ENCODE measurements around the gene TMIE. TPM values are rescaled to one million over a fixed set of nuclear protein-coding genes. Genes with fewer than 3 reads are reported as not detected.

Gene TMIE
- total and polyA plus RNA-seq, 10 of the 15 experiments (the other 5 are each of a cell fraction or from before 2014, with no cell fraction given) = not detected

- Histone ChIP-seq H3K27ac (ENCODE audit: control insufficient read depth, insufficient read depth) (no peak overlapping the region), H3K4me2 (ENCODE audit: control insufficient read depth, insufficient read depth) (no peak overlapping the region), H3K79me2 (ENCODE audit: control insufficient read depth, insufficient read depth, low read length) (no peaks in the 10 kb centered on the region), H3K9ac (ENCODE audit: control insufficient read depth, insufficient read depth, low read length) (no peak overlapping the region), H3K27me3 (replicated peaks in 1 of 2; ENCODE audit: control insufficient read depth in 2 of 2, insufficient read depth in 2 of 2, low read length in 1 of 2) (no peaks in the 10 kb centered on the region), H3K9me3 (replicated peaks; ENCODE audit: control insufficient read depth, insufficient read depth, low read length) (no peaks in the 10 kb centered on the region), H3K4me3 (no peak overlapping the region), H3K36me3 (ENCODE audit: control insufficient read depth in 2 of 2, insufficient read depth in 2 of 2, low read length in 1 of 2) (no peaks in the 10 kb centered on the region), H4K20me1 (ENCODE audit: control insufficient read depth, insufficient read depth) (no peaks in the 10 kb centered on the region), H3K4me1 (ENCODE audit: control insufficient read depth, insufficient read depth, low read length) (peaks cover 3% of the 10 kb centered on the region; the same call in 1 of the 2 replicates), H2AFZ (ENCODE audit: control insufficient read depth, low read depth, low read length) (peak overlapping the region; percentile 60)
- ChIA-PET RAD21 (ENCODE audit: unreplicated experiment) (no interaction called here), CTCF (interaction anchor here (1.2 to 1.8 kb wide), 2 partner anchors 10 to 184 kb away, joined by 3 to 4 read pairs; no protein-coding TSS in a partner anchor), POLR2A (no interaction called here), SMC1A (ENCODE audit: uncharacterized antibody, unreplicated experiment) (no interaction called here)
- DNase-seq (ENCODE audit: low read depth, low spot score) = no peak
- BruUV-seq (replicated peaks) = no TSS peak
- WGBS (ENCODE audit: insufficient coverage, insufficient replicate concordance, low lambda C conversion rate, missing lambda C conversion rate) = 59% methylated on average over 6 of the region's 6 CpGs
- FAIRE-seq = no peak
- intact Hi-C loops (cut with micrococcal nuclease; ENCODE audit: unreplicated experiment) = no loop called here
- ATAC-seq = no peak
- in situ Hi-C loops (cut with MboI) = no loop called here
- TF ChIP-seq MTA3 (IDR thresholded peaks at IDR 0.05; ENCODE audit: borderline replicate concordance, low read length) (no peak), ZBTB4 (CRISPR knock-in tag; IDR thresholded peaks at IDR 0.05) (no peak), CBFB (IDR thresholded peaks at IDR 0.05; ENCODE audit: low read depth) (no peak), NRF1 (conservative IDR thresholded peaks at IDR 0.05; ENCODE audit: low read depth, low read length) (no peak), SMAD1 (IDR thresholded peaks at IDR 0.05; ENCODE audit: low read depth, partially characterized antibody) (no peak), MLLT1 (IDR thresholded peaks at IDR 0.05) (no peak)
- TF ChIP-seq, protein P1, sequence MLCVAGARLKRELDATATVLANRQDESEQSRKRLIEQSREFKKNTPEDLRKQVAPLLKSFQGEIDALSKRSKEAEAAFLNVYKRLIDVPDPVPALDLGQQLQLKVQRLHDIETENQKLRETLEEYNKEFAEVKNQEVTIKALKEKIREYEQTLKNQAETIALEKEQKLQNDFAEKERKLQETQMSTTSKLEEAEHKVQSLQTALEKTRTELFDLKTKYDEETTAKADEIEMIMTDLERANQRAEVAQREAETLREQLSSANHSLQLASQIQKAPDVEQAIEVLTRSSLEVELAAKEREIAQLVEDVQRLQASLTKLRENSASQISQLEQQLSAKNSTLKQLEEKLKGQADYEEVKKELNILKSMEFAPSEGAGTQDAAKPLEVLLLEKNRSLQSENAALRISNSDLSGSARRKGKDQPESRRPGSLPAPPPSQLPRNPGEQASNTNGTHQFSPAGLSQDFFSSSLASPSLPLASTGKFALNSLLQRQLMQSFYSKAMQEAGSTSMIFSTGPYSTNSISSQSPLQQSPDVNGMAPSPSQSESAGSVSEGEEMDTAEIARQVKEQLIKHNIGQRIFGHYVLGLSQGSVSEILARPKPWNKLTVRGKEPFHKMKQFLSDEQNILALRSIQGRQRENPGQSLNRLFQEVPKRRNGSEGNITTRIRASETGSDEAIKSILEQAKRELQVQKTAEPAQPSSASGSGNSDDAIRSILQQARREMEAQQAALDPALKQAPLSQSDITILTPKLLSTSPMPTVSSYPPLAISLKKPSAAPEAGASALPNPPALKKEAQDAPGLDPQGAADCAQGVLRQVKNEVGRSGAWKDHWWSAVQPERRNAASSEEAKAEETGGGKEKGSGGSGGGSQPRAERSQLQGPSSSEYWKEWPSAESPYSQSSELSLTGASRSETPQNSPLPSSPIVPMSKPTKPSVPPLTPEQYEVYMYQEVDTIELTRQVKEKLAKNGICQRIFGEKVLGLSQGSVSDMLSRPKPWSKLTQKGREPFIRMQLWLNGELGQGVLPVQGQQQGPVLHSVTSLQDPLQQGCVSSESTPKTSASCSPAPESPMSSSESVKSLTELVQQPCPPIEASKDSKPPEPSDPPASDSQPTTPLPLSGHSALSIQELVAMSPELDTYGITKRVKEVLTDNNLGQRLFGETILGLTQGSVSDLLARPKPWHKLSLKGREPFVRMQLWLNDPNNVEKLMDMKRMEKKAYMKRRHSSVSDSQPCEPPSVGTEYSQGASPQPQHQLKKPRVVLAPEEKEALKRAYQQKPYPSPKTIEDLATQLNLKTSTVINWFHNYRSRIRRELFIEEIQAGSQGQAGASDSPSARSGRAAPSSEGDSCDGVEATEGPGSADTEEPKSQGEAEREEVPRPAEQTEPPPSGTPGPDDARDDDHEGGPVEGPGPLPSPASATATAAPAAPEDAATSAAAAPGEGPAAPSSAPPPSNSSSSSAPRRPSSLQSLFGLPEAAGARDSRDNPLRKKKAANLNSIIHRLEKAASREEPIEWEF (IDR thresholded peaks at IDR 0.05; ENCODE audit: insufficient replicate concordance, low read depth, low read length) = no peak
- TF ChIP-seq, protein P2, sequence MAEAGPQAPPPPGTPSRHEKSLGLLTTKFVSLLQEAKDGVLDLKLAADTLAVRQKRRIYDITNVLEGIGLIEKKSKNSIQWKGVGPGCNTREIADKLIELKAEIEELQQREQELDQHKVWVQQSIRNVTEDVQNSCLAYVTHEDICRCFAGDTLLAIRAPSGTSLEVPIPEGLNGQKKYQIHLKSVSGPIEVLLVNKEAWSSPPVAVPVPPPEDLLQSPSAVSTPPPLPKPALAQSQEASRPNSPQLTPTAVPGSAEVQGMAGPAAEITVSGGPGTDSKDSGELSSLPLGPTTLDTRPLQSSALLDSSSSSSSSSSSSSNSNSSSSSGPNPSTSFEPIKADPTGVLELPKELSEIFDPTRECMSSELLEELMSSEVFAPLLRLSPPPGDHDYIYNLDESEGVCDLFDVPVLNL (IDR thresholded peaks at IDR 0.05; ENCODE audit: low read depth, low read length) = no peak
- TF ChIP-seq, protein P3, sequence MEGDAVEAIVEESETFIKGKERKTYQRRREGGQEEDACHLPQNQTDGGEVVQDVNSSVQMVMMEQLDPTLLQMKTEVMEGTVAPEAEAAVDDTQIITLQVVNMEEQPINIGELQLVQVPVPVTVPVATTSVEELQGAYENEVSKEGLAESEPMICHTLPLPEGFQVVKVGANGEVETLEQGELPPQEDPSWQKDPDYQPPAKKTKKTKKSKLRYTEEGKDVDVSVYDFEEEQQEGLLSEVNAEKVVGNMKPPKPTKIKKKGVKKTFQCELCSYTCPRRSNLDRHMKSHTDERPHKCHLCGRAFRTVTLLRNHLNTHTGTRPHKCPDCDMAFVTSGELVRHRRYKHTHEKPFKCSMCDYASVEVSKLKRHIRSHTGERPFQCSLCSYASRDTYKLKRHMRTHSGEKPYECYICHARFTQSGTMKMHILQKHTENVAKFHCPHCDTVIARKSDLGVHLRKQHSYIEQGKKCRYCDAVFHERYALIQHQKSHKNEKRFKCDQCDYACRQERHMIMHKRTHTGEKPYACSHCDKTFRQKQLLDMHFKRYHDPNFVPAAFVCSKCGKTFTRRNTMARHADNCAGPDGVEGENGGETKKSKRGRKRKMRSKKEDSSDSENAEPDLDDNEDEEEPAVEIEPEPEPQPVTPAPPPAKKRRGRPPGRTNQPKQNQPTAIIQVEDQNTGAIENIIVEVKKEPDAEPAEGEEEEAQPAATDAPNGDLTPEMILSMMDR (IDR thresholded peaks at IDR 0.05 in 2 of 3, conservative IDR thresholded peaks at IDR 0.05 in 1 of 3; ENCODE audit: control insufficient read depth in 2 of 3, extremely low read depth in 1 of 3, insufficient read depth in 1 of 3, low read depth in 3 of 3, low read length in 3 of 3) = no peak
These were observed 24.6 kb downstream of the TMIE start for GRCh38 chr3:46725621-46726314.

Data from GM12878 (cell line).